Central memory CD8-positive, alpha-beta T cell (primary cell): ENCODE measurements around the gene TTC12.

Experiments used
- ATAC-seq: fragments of 150-1000 bp; cut with Tn5 transposase; replicated peaks from 2 replicates; pipeline ENCODE4 v1.10.0; 2022; ENCODE audit warnings: mild to moderate bottlenecking, moderate FRiP score, moderate number of reproducible peaks; ENCODE audit not compliant: poor library complexity, severe bottlenecking; ENCODE audit errors: extremely low read depth
- DNase-seq, 2 donors: peaks; one replicate each; pipeline ENCODE4 v3.0.0; 2021; ENCODE audit warnings: low spot score in 2 of 2
- H3K27ac Mint-ChIP-seq: one replicate; pipeline ENCODE4 v1.8.0; 2022; ENCODE audit warnings: low read depth, mild to moderate bottlenecking, moderate library complexity, mixed read lengths
- H3K27me3 Mint-ChIP-seq: one replicate; pipeline ENCODE4 v1.8.0; 2022; ENCODE audit warnings: mixed read lengths
- H3K36me3 Mint-ChIP-seq: one replicate; pipeline ENCODE4 v1.8.0; 2022; ENCODE audit warnings: mild to moderate bottlenecking, moderate library complexity, mixed read lengths; ENCODE audit not compliant: insufficient read depth
- H3K4me1 Mint-ChIP-seq: one replicate; pipeline ENCODE4 v1.8.0; 2022; ENCODE audit warnings: mixed read lengths
- H3K4me3 Mint-ChIP-seq: one replicate; pipeline ENCODE4 v1.8.0; 2022; ENCODE audit warnings: mild to moderate bottlenecking, moderate library complexity, mixed read lengths
- H3K9me3 Mint-ChIP-seq: one replicate; pipeline ENCODE4 v1.8.0; 2022; ENCODE audit warnings: mixed read lengths

TTC12 gene

DNA sequence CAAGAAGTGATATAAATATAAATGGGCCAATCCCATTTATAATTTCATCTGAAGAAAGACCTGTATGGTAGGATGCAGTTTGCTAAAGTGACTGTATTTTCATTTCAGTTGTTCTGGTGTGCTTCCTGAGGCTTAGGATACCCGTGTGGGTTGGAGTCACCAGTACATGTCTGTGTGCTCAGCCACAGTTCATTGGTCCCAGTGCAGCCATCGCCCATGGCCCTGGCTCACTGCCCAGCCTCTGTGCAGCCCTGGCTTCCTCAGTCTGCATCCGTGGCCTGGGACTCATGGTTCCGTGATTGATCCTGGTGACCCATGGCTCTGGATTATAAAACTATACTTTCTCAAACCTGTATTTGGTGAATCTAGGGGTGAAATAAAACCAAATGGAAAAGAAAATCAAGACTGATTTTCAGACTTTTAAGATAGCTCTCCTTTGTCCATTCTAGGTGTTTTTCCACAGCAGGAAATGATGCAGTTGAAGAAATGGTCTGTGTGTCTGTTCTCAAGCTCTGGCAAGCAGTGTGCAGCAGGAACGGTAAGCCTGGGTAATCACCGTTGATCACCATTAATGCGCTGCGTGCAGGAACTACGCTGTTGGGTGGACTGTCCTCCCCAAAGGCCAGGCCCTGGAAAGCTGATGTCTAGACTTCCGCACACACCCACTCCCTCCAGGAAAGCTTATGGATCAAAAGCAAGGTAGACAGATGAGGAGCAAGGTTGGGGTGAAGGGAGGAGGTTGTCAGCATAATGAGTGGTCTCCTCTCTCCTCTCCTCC lies 27.2 kb downstream of the TTC12 start:
- Mint-ChIP-seq H3K27ac (no peak overlapping the region), H3K27me3 (no peaks in the 10 kb centered on the region), H3K9me3 (no peaks in the 10 kb centered on the region), H3K36me3 (peaks cover 21% of the 10 kb centered on the region), H3K4me3 (no peak overlapping the region), H3K4me1 (no peaks in the 10 kb centered on the region)
- DNase-seq, result no peak
- ATAC-seq, result no peak

DNA sequence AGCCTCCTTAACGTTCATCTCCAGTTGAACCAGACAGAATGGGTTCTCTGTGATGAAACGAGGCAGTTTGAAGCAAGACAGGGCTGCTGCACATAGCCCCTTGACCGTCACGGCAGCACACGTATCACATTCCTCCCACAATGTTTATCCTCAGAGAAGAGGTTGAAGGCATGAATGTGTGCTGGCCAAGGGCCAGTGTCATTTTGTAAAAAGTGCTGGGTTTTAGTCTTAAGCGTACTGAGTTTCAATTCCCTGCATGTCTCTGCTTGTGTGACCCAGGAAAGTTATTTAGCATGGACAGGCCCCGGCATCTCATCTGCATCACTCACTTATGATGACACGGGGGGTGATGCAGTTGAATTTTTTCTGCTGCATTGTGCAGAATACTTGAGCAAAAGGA lies 31.6 kb downstream of the TTC12 start:
- H3K27ac Mint-ChIP-seq, result no peak overlapping the region
- no peak for ATAC-seq
- H3K36me3 Mint-ChIP-seq, result peaks cover 11% of the 10 kb centered on the region

DNA sequence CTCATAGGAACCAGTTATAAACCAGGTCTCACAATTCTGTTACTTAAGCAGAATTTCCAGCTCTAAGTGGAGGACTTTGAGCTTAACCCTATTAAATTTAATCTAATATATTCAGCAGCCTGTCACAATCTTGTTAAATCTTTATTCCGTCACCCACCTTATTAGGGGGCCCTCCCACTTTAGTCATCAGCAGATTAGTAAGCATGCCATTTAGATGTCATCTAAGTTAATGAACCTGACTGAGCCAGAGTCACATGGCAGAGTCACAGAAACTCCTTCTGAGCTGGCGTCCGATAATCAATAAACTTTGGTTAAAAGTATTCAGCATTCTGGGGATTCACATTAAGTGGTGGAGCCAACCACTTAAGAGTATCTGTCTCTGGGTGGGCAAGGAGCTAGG lies 35.1 kb downstream of the TTC12 start:
- ATAC-seq (no peak), DNase-seq (no peak)
- no peak overlapping the region for H3K27ac Mint-ChIP-seq
- no peaks in the 10 kb centered on the region for H3K27me3 Mint-ChIP-seq
- H3K4me1 Mint-ChIP-seq, result no peaks in the 10 kb centered on the region
- H3K4me3 Mint-ChIP-seq, result no peak overlapping the region
- H3K36me3 Mint-ChIP-seq, result peaks cover 13% of the 10 kb centered on the region
- no peaks in the 10 kb centered on the region for H3K9me3 Mint-ChIP-seq

More for the DNA sequence above, 31.6 kb downstream of the TTC12 start:
- no peak for DNase-seq
- Mint-ChIP-seq H3K9me3 (no peaks in the 10 kb centered on the region), H3K27me3 (no peaks in the 10 kb centered on the region), H3K4me3 (no peak overlapping the region), H3K4me1 (no peaks in the 10 kb centered on the region)

DNA sequence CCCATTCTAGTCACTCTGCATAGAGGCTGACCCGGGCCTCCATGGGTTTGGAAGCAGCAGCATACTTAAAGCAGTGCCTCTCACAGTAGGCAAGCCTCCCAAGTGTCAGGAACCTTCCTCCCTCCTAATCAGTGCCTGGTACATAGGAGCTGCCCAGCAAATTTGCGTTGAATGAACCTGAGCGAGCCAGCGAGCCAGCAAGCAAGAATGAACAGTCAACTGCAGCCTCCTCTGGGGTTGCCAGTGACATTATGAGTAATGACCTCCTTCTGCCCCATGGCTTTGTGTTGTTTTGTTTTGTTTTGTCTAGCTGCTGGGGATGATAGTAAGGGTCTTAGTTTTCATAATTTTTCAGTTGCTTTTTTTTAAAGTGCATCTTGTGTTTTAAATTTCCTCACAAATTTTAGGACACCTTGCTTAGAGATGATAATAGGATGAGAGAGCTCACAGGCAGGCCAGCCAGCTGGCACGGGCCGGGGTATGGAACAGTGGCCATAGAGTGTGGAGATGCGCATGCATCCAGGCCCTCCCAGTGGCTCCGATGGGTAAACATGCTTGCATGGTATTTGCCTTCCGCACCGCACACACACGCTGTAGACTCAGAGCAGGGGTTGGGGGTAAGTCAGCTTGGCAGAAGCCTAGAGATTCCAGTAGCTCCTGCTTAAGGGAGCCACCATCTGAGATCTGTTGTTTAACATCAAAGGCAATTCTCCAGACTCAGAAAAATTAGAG lies 36.1 kb downstream of the TTC12 start:
- no peaks in the 10 kb centered on the region for H3K4me1 Mint-ChIP-seq
- H3K27ac Mint-ChIP-seq, result no peak overlapping the region
- H3K36me3 Mint-ChIP-seq, result peaks cover 17% of the 10 kb centered on the region
- H3K27me3 Mint-ChIP-seq, result no peaks in the 10 kb centered on the region
- DNase-seq (no peak), ATAC-seq (no peak)
- no peaks in the 10 kb centered on the region for H3K9me3 Mint-ChIP-seq
- H3K4me3 Mint-ChIP-seq, result no peak overlapping the region

DNA sequence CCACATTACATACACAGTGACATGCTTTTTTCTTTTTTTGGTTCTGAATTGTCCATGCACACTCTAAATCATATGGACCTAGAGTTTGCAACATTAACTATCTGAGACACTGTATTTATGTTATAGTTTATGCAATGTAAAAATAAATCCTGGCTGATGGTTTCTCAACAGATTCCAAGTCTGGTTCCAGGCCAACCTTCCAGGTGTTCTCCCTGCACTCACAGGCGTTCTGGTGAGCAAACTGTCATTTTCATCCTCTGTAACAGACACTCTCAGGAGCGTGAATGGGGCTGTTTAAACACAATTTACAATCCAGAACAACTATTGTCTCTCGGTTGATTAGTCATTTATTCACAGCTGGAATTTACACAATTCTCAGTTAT lies 36.7 kb downstream of the TTC12 start:
- Mint-ChIP-seq H3K27me3 (no peaks in the 10 kb centered on the region), H3K9me3 (peaks cover 2% of the 10 kb centered on the region), H3K4me3 (no peak overlapping the region), H3K4me1 (no peaks in the 10 kb centered on the region), H3K27ac (no peak overlapping the region), H3K36me3 (peaks cover 18% of the 10 kb centered on the region)
- no peak for DNase-seq
- ATAC-seq, result no peak

DNA sequence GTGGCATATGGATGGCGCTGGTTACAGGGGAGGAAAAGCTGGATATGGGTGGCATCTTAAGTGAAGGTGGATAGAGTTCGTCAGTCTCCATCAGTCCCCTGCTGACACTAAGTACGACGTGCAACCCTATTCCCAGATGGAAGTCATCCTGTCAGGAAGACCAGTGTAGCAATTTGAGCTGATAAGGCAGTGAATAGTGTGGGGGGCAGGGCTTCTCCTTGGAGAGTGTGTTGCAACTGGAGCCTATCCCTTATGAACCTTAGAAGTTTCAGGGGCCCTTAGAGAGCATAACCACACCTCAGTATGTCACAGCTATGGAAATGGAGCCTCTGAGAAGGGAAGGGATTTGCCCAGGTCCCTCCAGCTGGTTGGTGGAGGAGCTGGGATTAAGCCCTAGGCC lies 37.1 kb downstream of the TTC12 start:
- DNase-seq (no peak), ATAC-seq (no peak)
- Mint-ChIP-seq H3K36me3 (peaks cover 18% of the 10 kb centered on the region), H3K4me3 (no peak overlapping the region), H3K27ac (no peak overlapping the region), H3K4me1 (no peaks in the 10 kb centered on the region), H3K27me3 (no peaks in the 10 kb centered on the region), H3K9me3 (peaks cover 6% of the 10 kb centered on the region)

DNA sequence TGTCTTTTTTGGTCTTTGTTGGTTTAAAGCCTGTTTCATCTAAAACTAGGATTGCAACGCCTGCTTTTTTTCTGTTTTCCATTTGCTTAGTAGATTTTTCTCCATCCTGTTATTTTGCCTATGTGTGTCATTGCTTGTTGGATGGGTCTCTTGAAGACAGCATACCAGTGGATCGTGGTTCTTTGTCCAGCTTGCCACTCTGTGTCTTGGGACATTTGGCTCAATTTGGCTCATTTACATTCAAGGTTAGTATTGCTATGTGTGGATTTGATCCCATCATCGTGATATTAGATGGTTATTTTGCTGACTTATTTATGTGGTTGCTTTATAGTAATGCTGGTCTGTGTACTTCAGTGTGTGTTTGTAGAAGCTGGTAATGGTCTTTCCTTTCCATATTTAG lies 41.8 kb downstream of the TTC12 start:
- DNase-seq (no peak), ATAC-seq (no peak)
- no peak overlapping the region for H3K27ac Mint-ChIP-seq
- H3K36me3 Mint-ChIP-seq, result peaks cover 23% of the 10 kb centered on the region
- H3K27me3 Mint-ChIP-seq, result no peaks in the 10 kb centered on the region
- H3K4me3 Mint-ChIP-seq, result no peak overlapping the region
- no peaks in the 10 kb centered on the region for H3K4me1 Mint-ChIP-seq
- H3K9me3 Mint-ChIP-seq, result peaks cover 6% of the 10 kb centered on the region

DNA sequence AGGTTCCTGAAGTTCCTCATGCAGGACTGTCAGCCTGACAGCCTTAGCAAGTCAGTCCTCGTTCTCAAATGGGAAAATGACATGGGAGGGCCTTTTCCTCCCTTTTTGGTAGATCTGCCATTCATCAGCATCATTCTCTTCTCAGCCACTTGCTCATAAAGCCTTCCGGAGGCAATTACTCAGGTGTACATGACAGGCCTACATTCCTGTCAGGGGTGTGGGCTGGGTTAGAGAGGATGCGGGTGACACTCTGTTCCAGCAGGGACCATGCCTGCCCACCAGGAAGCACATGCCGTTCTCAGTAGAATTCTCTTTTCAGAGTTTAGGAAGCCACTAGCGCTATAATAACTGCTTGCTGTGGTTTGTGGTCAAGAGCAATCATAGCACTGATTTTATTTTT lies 49.0 kb downstream of the TTC12 start:
- ATAC-seq (no peak), DNase-seq (no peak)
- Mint-ChIP-seq H3K9me3 (no peaks in the 10 kb centered on the region), H3K4me1 (peaks cover 22% of the 10 kb centered on the region), H3K4me3 (no peak overlapping the region), H3K27me3 (no peaks in the 10 kb centered on the region), H3K27ac (no peak overlapping the region), H3K36me3 (peaks cover 14% of the 10 kb centered on the region)

DNA sequence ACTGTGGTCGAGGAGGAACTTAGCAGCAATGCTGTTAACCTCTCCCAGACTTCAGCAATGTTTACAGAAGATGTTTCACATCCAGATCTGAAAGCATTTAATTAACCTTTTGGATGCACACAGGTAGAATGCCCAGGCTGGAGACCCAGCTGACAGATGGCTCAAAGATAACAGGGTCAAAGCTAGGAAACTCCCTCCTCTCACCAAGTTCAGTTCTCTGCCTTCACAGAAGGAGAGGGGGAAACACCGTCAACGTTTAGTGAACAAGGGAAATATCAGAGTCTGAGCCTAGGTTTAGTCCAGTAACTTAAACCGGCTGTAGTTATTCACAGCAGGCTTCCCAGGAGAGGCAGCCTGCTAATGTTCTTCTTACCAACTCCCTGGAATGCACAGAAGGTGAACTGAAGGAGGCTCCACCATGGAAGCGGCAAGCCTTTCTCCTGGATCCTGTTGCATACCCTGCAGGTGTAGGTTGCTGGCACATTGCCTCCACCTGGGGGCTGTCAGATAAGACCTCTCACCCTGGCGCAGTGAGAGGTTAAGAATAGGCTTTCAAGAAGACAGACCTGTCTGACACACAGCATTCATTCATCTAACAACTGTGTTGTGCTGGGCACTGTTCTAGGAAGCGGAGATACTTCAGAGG lies 49.7 kb downstream of the TTC12 start:
- Mint-ChIP-seq H3K27ac (no peak overlapping the region), H3K4me1 (peaks cover 22% of the 10 kb centered on the region), H3K27me3 (no peaks in the 10 kb centered on the region), H3K4me3 (no peak overlapping the region), H3K36me3 (peaks cover 17% of the 10 kb centered on the region), H3K9me3 (no peaks in the 10 kb centered on the region)
- ATAC-seq (no peak), DNase-seq (no peak)

DNA sequence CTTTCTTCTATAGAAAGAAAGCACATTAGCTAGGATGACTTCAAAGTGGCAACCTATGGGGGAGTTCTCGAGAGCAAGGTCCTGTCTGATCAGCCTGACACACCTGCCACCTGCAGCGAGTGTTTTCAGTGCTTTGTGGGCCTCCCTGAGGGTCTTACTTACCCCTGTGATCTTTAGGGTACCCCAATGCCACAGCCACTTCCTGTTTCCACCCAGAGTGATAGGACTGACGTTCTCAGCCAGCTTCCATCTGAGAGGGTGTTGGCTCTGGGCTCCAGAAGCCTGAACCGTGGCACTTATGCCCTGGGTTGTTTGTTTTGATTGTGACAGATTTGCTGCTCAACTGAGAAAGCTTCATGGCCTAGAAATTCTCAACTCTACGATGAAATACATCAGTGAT lies 51.5 kb downstream of the TTC12 start:
- Mint-ChIP-seq H3K4me3 (no peak overlapping the region), H3K27ac (peak overlapping the region; percentile 38), H3K27me3 (no peaks in the 10 kb centered on the region), H3K36me3 (peaks cover 12% of the 10 kb centered on the region), H3K9me3 (no peaks in the 10 kb centered on the region), H3K4me1 (peaks cover 22% of the 10 kb centered on the region)
- no peak for DNase-seq
- ATAC-seq, result no peak

DNA sequence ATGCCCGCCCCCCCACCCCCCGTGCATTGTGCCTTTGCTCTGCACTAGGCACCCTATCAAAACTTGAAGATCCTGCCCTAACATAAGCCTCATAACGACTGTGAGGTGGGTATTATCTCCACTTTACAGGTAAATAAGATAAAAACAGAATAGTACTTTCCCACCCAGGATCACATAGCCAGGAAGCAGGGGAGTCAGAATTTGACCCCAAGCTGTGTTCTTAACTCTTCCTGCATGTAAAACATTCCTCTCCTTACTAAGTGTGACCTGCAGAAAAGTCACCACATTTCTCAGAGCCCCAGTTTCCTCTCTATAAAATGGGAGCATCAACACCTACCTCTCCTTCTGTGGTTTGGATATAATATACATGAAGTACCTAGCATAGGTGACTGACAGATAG lies 55.0 kb downstream of the TTC12 start:
- Mint-ChIP-seq H3K9me3 (no peaks in the 10 kb centered on the region), H3K27ac (no peak overlapping the region), H3K4me1 (peaks cover 13% of the 10 kb centered on the region), H3K36me3 (peaks cover 9% of the 10 kb centered on the region), H3K27me3 (no peaks in the 10 kb centered on the region), H3K4me3 (no peak overlapping the region)
- DNase-seq, result no peak
- ATAC-seq, result no peak

DNA sequence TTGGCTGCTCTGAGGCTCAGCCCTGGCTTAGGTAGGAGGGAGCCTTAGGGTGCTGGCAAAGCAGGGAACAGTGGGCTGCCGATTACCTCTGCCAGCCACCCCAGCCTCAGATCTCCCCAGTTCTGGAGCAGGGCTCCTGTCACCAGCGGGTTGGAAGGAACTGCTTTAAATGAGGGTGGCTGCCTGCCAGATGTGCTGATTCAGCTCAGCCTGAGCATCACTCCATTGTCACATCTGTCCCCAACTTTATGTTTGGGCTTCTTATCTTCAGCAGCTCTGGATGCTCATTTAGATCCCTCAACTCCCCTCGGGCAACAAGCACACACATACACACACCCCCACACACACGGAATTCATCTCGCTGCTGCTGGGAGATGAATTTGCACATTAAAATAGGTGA lies 56.3 kb downstream of the TTC12 start:
- H3K27me3 Mint-ChIP-seq, result no peaks in the 10 kb centered on the region
- no peaks in the 10 kb centered on the region for H3K9me3 Mint-ChIP-seq
- DNase-seq, result no peak
- no peak overlapping the region for H3K4me3 Mint-ChIP-seq
- peaks cover 9% of the 10 kb centered on the region for H3K36me3 Mint-ChIP-seq
- H3K4me1 Mint-ChIP-seq, result peaks cover 10% of the 10 kb centered on the region
- no peak overlapping the region for H3K27ac Mint-ChIP-seq
- ATAC-seq, result no peak

DNA sequence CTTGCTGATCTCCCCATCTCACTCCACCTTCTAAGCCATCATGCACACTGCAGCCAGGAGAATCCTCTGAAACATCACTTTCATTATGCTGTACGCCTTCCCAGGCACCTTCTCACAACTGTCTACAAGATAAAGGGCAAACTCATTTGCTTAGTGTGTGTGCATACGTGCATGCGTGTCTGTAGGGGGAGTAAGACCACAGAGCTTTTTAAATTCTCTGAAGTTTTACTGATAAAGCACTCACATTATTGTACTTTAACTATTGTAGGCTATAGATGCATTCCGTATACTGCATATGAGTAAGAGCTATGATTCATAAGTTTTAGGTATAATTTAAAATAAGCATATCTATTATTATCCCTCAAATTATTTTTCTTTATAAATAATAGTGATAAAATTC lies 57.9 kb downstream of the TTC12 start:
- Mint-ChIP-seq H3K27ac (no peak overlapping the region), H3K4me1 (no peaks in the 10 kb centered on the region), H3K36me3 (peaks cover 9% of the 10 kb centered on the region), H3K9me3 (no peaks in the 10 kb centered on the region), H3K4me3 (no peak overlapping the region), H3K27me3 (no peaks in the 10 kb centered on the region)
- ATAC-seq (no peak), DNase-seq (no peak)
